Measurements from ENCODE around the gene ABCC1. TPM values are rescaled to one million over a fixed set of nuclear protein-coding genes. Genes with fewer than 3 reads are reported as not detected.

The ABCC1 gene
- total RNA-seq, 1 experiment from 2014 or later: 25.0 TPM

DNA sequence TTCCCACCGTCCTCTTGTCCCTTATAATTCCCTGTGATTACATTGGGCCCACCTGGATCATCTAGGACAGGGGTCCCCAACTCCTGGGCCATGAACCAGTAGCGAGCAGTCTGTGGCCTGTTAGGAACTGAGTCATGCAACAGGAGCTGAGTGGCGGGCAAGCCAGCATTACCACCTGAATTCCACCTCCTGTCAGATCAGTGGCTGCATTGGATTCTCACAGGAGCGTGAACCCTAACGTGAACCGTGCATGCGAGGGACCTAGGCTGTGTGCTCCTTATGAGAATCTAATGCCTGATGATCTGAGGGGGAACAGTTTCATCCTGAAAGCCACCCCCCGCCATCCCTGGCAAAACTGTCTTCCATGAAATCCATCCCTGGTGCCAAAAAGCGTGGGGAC is 36.8 kb downstream of the ABCC1 start:
- H3K27ac ChIP-seq (ENCODE audit: low read depth, low read length, poor library complexity, severe bottlenecking): no peak overlapping the region
- DNase-seq (ENCODE audit: low spot score): no peak
- no peaks in the 10 kb centered on the region for H3K36me3 ChIP-seq (ENCODE audit: insufficient read depth, low read length, poor library complexity, severe bottlenecking)
- POLR2A ChIA-PET (ENCODE audit: low non-redundant PET): no interaction called here
- peaks cover 17% of the 10 kb centered on the region for H3K4me1 ChIP-seq (ENCODE audit: insufficient read depth, low read length, poor library complexity, severe bottlenecking)
- no peak overlapping the region for H3K4me3 ChIP-seq (ENCODE audit: low read depth, low read length, poor library complexity, severe bottlenecking)
- TF ChIP-seq CTCF (conservative IDR thresholded peaks at IDR 0.05; ENCODE audit: low read depth, low read length) (no peak), EZH2 (IDR thresholded peaks at IDR 0.05; ENCODE audit: borderline replicate concordance, low read depth, low read length, poor library complexity, severe bottlenecking) (no peak)
- CTCF ChIA-PET: no interaction called here
- intact Hi-C loops (cut with micrococcal nuclease; ENCODE audit: unreplicated experiment): no loop called here
- no peaks in the 10 kb centered on the region for H3K27me3 ChIP-seq (replicated peaks; ENCODE audit: insufficient read depth, low read depth, low read length, poor library complexity)
- BruUV-seq (replicated peaks): no TSS peak
- peaks cover 3% of the 10 kb centered on the region for H3K9me3 ChIP-seq (ENCODE audit: low read depth, low read length, poor library complexity, severe bottlenecking)

- no peaks in the 10 kb centered on the region for H3K36me3 ChIP-seq (ENCODE audit: insufficient read depth, low read length, poor library complexity, severe bottlenecking)
- CTCF ChIA-PET: no interaction called here
- POLR2A ChIA-PET (ENCODE audit: low non-redundant PET): no interaction called here
- no TSS peak for BruUV-seq (replicated peaks)
- no peak overlapping the region for H3K4me3 ChIP-seq (ENCODE audit: low read depth, low read length, poor library complexity, severe bottlenecking)
- TF ChIP-seq EZH2 (IDR thresholded peaks at IDR 0.05; ENCODE audit: borderline replicate concordance, low read depth, low read length, poor library complexity, severe bottlenecking): no peak
- no peak for TF ChIP-seq CTCF (conservative IDR thresholded peaks at IDR 0.05; ENCODE audit: low read depth, low read length)
- no peak for DNase-seq (ENCODE audit: low spot score)
- intact Hi-C loops (cut with micrococcal nuclease; ENCODE audit: unreplicated experiment): no loop called here
- H3K9me3 ChIP-seq (ENCODE audit: low read depth, low read length, poor library complexity, severe bottlenecking): no peaks in the 10 kb centered on the region
- no peaks in the 10 kb centered on the region for H3K27me3 ChIP-seq (replicated peaks; ENCODE audit: insufficient read depth, low read depth, low read length, poor library complexity)
- H3K4me1 ChIP-seq (ENCODE audit: insufficient read depth, low read length, poor library complexity, severe bottlenecking): peaks cover 17% of the 10 kb centered on the region
- H3K27ac ChIP-seq (ENCODE audit: low read depth, low read length, poor library complexity, severe bottlenecking): no peak overlapping the region
These were observed 39.0 kb downstream of the ABCC1 start for GRCh38 chr16:15988268-15989013.

GRCh38 chr16:15990902-15991301 is 41.5 kb downstream of the ABCC1 start:
- Histone ChIP-seq H3K27ac (ENCODE audit: low read depth, low read length, poor library complexity, severe bottlenecking) (no peak overlapping the region), H3K4me1 (ENCODE audit: insufficient read depth, low read length, poor library complexity, severe bottlenecking) (peaks cover 17% of the 10 kb centered on the region), H3K4me3 (ENCODE audit: low read depth, low read length, poor library complexity, severe bottlenecking) (no peak overlapping the region), H3K36me3 (ENCODE audit: insufficient read depth, low read length, poor library complexity, severe bottlenecking) (no peaks in the 10 kb centered on the region), H3K27me3 (replicated peaks; ENCODE audit: insufficient read depth, low read depth, low read length, poor library complexity) (no peaks in the 10 kb centered on the region), H3K9me3 (ENCODE audit: low read depth, low read length, poor library complexity, severe bottlenecking) (no peaks in the 10 kb centered on the region)
- intact Hi-C loops (cut with micrococcal nuclease; ENCODE audit: unreplicated experiment): no loop called here
- ChIA-PET CTCF (no interaction called here), POLR2A (ENCODE audit: low non-redundant PET) (no interaction called here)
- no TSS peak for BruUV-seq (replicated peaks)
- DNase-seq (ENCODE audit: low spot score): no peak
- TF ChIP-seq CTCF (conservative IDR thresholded peaks at IDR 0.05; ENCODE audit: low read depth, low read length): no peak
- no peak for TF ChIP-seq EZH2 (IDR thresholded peaks at IDR 0.05; ENCODE audit: borderline replicate concordance, low read depth, low read length, poor library complexity, severe bottlenecking)
